HCT116 (cell line): ENCODE measurements around the gene DPYD.

Experiments used
- EZH2 ChIP-seq: fragments of 200-600 bp; sonication (generic); IDR thresholded peaks from 2 replicates; pipeline ENCODE4 v1.6.1; 2017; ENCODE audit warnings: antibody characterized with exemption, mixed run types
- POLR2A ChIP-seq: IDR thresholded peaks from 2 replicates; pipeline ENCODE4 v1.7.0; 2011; ENCODE audit warnings: borderline replicate concordance; ENCODE audit not compliant: insufficient read depth, insufficient read length; ENCODE audit errors: extremely low read depth
- POLR2AphosphoS5 ChIP-seq: IDR thresholded peaks from 2 replicates; pipeline ENCODE4 v1.6.1; 2011; ENCODE audit warnings: mild to moderate bottlenecking, low read depth, low read length, moderate library complexity
- SIN3A ChIP-seq: IDR thresholded peaks from 2 replicates; pipeline ENCODE4 v1.6.1; 2012; ENCODE audit warnings: low read depth
- YY1 ChIP-seq: IDR thresholded peaks from 2 replicates; pipeline ENCODE4 v1.6.1; 2011; ENCODE audit warnings: low read length, low read depth, moderate library complexity, mild to moderate bottlenecking; ENCODE audit not compliant: insufficient replicate concordance; ENCODE audit errors: extremely low read depth
- TF ChIP-seq, protein P1 (sequence below), 3 experiments: fragments of 200-600 bp in 1 of 3; sonication (generic) in 1 of 3; IDR thresholded peaks in 2 of 3; conservative IDR thresholded peaks in 1 of 3; 2 replicates each; pipeline ENCODE4 v1.5.1; 2012 to 2017; ENCODE audit warnings: low read depth in 2 of 3, low read length in 2 of 3, antibody characterized with exemption in 1 of 3, borderline replicate concordance in 1 of 3, control low read depth in 1 of 3, mild to moderate bottlenecking in 1 of 3, mixed read lengths in 1 of 3, mixed run types in 1 of 3, moderate library complexity in 1 of 3; ENCODE audit not compliant: insufficient read depth in 1 of 3

DNA sequence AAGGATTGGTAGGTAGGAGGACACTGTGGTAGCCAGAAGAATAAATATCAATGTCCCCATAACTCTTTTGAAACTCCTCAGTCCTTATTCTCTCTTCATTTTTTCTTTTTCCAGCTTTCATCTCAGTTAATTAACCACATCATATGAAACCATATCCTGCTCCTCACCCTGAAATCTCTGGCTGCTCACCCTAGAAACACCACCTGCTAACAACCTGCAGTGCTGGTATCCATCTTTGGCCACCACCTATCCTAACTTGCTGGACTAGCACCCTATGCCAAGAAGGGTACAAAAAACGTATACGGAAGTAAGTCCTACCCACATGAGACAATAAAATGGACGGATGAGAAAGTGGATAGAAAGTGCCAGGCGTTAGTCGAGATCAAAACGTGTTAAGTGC is 13.7 kb upstream of the DPYD start:
- no peak for TF ChIP-seq EZH2
- TF ChIP-seq, protein P1, sequence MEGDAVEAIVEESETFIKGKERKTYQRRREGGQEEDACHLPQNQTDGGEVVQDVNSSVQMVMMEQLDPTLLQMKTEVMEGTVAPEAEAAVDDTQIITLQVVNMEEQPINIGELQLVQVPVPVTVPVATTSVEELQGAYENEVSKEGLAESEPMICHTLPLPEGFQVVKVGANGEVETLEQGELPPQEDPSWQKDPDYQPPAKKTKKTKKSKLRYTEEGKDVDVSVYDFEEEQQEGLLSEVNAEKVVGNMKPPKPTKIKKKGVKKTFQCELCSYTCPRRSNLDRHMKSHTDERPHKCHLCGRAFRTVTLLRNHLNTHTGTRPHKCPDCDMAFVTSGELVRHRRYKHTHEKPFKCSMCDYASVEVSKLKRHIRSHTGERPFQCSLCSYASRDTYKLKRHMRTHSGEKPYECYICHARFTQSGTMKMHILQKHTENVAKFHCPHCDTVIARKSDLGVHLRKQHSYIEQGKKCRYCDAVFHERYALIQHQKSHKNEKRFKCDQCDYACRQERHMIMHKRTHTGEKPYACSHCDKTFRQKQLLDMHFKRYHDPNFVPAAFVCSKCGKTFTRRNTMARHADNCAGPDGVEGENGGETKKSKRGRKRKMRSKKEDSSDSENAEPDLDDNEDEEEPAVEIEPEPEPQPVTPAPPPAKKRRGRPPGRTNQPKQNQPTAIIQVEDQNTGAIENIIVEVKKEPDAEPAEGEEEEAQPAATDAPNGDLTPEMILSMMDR (IDR thresholded peaks at IDR 0.05 in 2 of 3, conservative IDR thresholded peaks at IDR 0.05 in 1 of 3; ENCODE audit: borderline replicate concordance in 1 of 3, insufficient read depth in 1 of 3, low read depth in 2 of 3, low read length in 2 of 3) = no peak
- TF ChIP-seq SIN3A = no peak
- no peak for TF ChIP-seq POLR2AphosphoS5
- TF ChIP-seq POLR2A = no peak
- TF ChIP-seq YY1 = no peak
